Mucosa of stomach (tissue), 1 donor: ENCODE measurements around the gene LSM7.

ENCODE experiments used
- H3K27me3 ChIP-seq: one replicate; pipeline ENCODE4 v1.7.0; 2013; ENCODE audit warnings: mild to moderate bottlenecking, low read length; ENCODE audit not compliant: control insufficient read depth, insufficient read depth
- H3K36me3 ChIP-seq: one replicate; pipeline ENCODE4 v1.7.0; 2013; ENCODE audit warnings: low read length; ENCODE audit not compliant: control insufficient read depth, insufficient read depth
- H3K4me1 ChIP-seq: one replicate; pipeline ENCODE4 v1.7.0; 2013; ENCODE audit warnings: mild to moderate bottlenecking, low read length; ENCODE audit not compliant: control insufficient read depth, insufficient read depth
- H3K4me3 ChIP-seq: one replicate; pipeline ENCODE4 v1.7.0; 2013; ENCODE audit warnings: low read length
- H3K9ac ChIP-seq: one replicate; pipeline ENCODE4 v1.7.0; 2013; ENCODE audit warnings: mild to moderate bottlenecking, low read length, moderate library complexity
- H3K9me3 ChIP-seq: one replicate; pipeline ENCODE4 v1.7.0; 2013; ENCODE audit warnings: mild to moderate bottlenecking, low read length, moderate library complexity; ENCODE audit not compliant: control insufficient read depth
- donor health status: Pancreatic carcinoma.

The LSM7 gene

DNA sequence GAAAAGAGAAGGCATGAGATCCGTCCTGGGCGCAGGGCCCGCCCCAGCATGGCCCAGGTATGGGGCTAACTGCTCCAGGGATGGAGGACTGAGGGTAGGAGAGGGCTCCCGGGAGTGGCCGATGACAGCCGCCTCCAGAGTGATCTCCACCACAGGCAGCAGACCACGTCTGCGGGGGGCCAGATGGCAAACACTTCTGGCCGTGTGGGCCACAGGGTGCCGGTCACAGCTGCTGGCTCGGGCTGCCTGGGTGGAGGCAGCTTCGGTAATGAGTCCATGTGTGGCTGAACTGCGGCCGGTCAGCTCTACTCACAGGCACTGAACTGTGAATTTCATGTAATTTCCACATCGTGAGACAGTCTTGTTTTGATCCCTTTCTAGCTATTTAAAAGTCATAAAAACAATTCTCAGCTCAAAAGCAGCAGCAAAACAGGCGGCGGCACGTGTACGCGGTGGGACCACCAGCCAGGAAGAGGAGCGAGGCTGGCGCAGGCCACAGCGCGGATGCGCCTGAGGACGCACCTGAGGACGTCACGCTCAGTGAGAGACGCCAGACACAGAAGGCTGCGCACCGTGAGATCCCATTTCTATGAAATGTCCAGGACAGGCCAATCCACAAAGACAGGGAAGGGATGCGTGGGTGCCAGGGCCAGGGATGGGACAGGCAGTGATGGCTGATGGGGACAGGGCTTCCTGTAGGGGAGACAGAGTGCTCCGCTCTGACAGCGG, 4.0 kb downstream of the LSM7 start:
- Histone ChIP-seq H3K9me3 (no peaks in the 10 kb centered on the region), H3K4me3 (no peak overlapping the region), H3K36me3 (no peaks in the 10 kb centered on the region), H3K4me1 (peaks cover 12% of the 10 kb centered on the region), H3K27me3 (no peaks in the 10 kb centered on the region), H3K9ac (no peak overlapping the region)

GRCh38 chr19:2323707-2324106, 4.7 kb downstream of the LSM7 start:
- Histone ChIP-seq H3K4me1 (peaks cover 12% of the 10 kb centered on the region), H3K27me3 (no peaks in the 10 kb centered on the region), H3K4me3 (no peak overlapping the region), H3K9ac (no peak overlapping the region), H3K9me3 (no peaks in the 10 kb centered on the region), H3K36me3 (no peaks in the 10 kb centered on the region)

GRCh38 chr19:2321565-2322283, 6.7 kb downstream of the LSM7 start:
- Histone ChIP-seq H3K27me3 (no peaks in the 10 kb centered on the region), H3K4me3 (no peak overlapping the region), H3K9ac (no peak overlapping the region), H3K9me3 (no peaks in the 10 kb centered on the region), H3K36me3 (no peaks in the 10 kb centered on the region), H3K4me1 (peaks cover 2% of the 10 kb centered on the region)

GRCh38 chr19:2320939-2321338, 7.4 kb downstream of the LSM7 start:
- no peaks in the 10 kb centered on the region for H3K9me3 ChIP-seq
- H3K9ac ChIP-seq: no peak overlapping the region
- no peak overlapping the region for H3K4me3 ChIP-seq
- no peaks in the 10 kb centered on the region for H3K27me3 ChIP-seq
- H3K4me1 ChIP-seq: no peaks in the 10 kb centered on the region
- H3K36me3 ChIP-seq: no peaks in the 10 kb centered on the region

- no peaks in the 10 kb centered on the region for H3K36me3 ChIP-seq
- no peak overlapping the region for H3K4me3 ChIP-seq
- no peaks in the 10 kb centered on the region for H3K4me1 ChIP-seq
- no peaks in the 10 kb centered on the region for H3K27me3 ChIP-seq
- no peak overlapping the region for H3K9ac ChIP-seq
- H3K9me3 ChIP-seq: no peaks in the 10 kb centered on the region
Measured at GRCh38 chr19:2320049-2320448, 8.3 kb downstream of the LSM7 start.

DNA sequence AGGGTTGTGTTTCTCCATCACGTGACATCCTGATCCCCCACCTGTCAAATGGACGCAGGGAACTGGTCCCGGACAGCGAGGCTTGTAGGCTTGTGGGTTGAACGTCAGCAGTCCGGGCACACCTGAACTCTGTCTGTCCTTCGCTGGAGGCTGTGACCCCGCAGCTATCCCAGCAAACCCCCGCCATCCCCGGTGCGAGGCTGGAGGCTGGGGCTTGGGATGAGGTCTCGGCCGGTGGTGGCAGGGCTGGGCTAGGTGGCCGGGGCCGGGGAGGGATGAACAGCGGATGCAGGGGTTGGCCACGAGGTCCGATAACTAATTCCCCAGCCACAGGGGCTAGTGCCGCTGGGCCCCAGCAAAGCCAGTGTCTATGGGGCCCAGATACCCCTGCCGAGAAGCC, 8.8 kb downstream of the LSM7 start:
- no peaks in the 10 kb centered on the region for H3K36me3 ChIP-seq
- no peaks in the 10 kb centered on the region for H3K4me1 ChIP-seq
- H3K9me3 ChIP-seq: no peaks in the 10 kb centered on the region
- no peak overlapping the region for H3K9ac ChIP-seq
- no peaks in the 10 kb centered on the region for H3K27me3 ChIP-seq
- H3K4me3 ChIP-seq: no peak overlapping the region

- no peak overlapping the region for H3K4me3 ChIP-seq
- no peaks in the 10 kb centered on the region for H3K4me1 ChIP-seq
- no peaks in the 10 kb centered on the region for H3K36me3 ChIP-seq
- no peaks in the 10 kb centered on the region for H3K9me3 ChIP-seq
- no peak overlapping the region for H3K9ac ChIP-seq
- H3K27me3 ChIP-seq: no peaks in the 10 kb centered on the region
Measured at GRCh38 chr19:2318923-2319322, 9.5 kb downstream of the LSM7 start.

DNA sequence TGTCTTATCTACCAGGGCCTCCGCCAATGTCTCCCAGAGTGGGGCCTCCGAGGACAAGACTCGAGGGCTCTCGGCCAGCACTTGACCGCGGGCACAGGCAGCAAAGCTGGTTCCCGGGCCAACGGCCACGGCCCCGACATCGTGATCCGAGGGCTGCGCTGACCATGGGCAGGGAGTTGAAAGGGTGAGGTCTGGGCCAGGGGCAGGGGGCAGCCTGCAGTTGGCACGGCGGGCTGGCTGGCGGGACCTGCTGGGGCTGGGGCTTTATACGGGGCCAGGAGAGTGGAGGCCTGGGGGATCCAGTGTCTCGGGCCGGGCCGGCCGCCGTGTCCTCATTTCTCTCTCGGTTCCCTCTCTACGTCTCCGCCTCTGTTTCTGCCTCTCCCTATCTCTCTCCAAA, 10.6 kb downstream of the LSM7 start:
- Histone ChIP-seq H3K9ac (no peak overlapping the region), H3K4me1 (no peaks in the 10 kb centered on the region), H3K36me3 (no peaks in the 10 kb centered on the region), H3K4me3 (no peak overlapping the region), H3K27me3 (peaks cover 6% of the 10 kb centered on the region), H3K9me3 (no peaks in the 10 kb centered on the region)

- Histone ChIP-seq H3K27me3 (peaks cover 11% of the 10 kb centered on the region), H3K4me1 (no peaks in the 10 kb centered on the region), H3K9me3 (no peaks in the 10 kb centered on the region), H3K4me3 (no peak overlapping the region), H3K36me3 (no peaks in the 10 kb centered on the region), H3K9ac (no peak overlapping the region)
Measured at GRCh38 chr19:2317300-2317699, 11.1 kb downstream of the LSM7 start.

- H3K36me3 ChIP-seq: no peaks in the 10 kb centered on the region
- no peaks in the 10 kb centered on the region for H3K4me1 ChIP-seq
- H3K4me3 ChIP-seq: no peak overlapping the region
- peaks cover 14% of the 10 kb centered on the region for H3K27me3 ChIP-seq
- H3K9ac ChIP-seq: no peak overlapping the region
- H3K9me3 ChIP-seq: no peaks in the 10 kb centered on the region
Measured at GRCh38 chr19:2315818-2316353, 12.5 kb downstream of the LSM7 start.

- Histone ChIP-seq H3K9me3 (no peaks in the 10 kb centered on the region), H3K27me3 (peaks cover 16% of the 10 kb centered on the region), H3K9ac (no peak overlapping the region), H3K4me1 (no peaks in the 10 kb centered on the region), H3K36me3 (no peaks in the 10 kb centered on the region), H3K4me3 (no peak overlapping the region)
Measured at GRCh38 chr19:2315121-2315817, 13.1 kb downstream of the LSM7 start.
